Panc1 (cell line): ENCODE data around the gene ELFN2. TPM values are rescaled to one million over a fixed set of nuclear protein-coding genes. Genes with fewer than 3 reads are reported as not detected.

Source experiments
- ATAC-seq: fragments of 200-7000 bp; cut with Tn5 transposase; 2 replicates; pipeline ENCODE4 v1.9.1; 2020; ENCODE audit warnings: mild to moderate bottlenecking, moderate library complexity
- BruUV-seq: library from RNA; stranded (reverse); fragments of 400-500 nt; replicated peaks from 2 replicates; lab custom pipeline; 2021; lab: Mats Ljungman, UMichigan
- CTCF ChIA-PET: fragments of 300-600 bp; sonication (Branson Sonifier 250); formaldehyde crosslinking; loops from one replicate; lab custom pipeline; 2022; ENCODE audit warnings: antibody characterized with exemption; lab: Charles Lee
- POLR2A ChIA-PET: fragments of 300-600 bp; sonication (Branson Sonifier 250); formaldehyde crosslinking; loops from one replicate; lab custom pipeline; 2022; ENCODE audit warnings: antibody characterized with exemption; lab: Charles Lee
- DNase-seq: peaks from one replicate; pipeline ENCODE4 v3.0.0-alpha.2; 2010; ENCODE audit warnings: low read depth, low spot score
- H3K27ac ChIP-seq: 2 replicates; pipeline ENCODE4 v1.5.1; 2011; ENCODE audit warnings: mild to moderate bottlenecking, low read length, inconsistent platforms
- H3K27me3 ChIP-seq: fragments of 200-500 bp; sonication (Bioruptor generic); 2 replicates; pipeline ENCODE4 v1.6.0; 2014; ENCODE audit warnings: low read length, inconsistent platforms; ENCODE audit not compliant: control insufficient read depth, insufficient read depth
- H3K36me3 ChIP-seq: fragments of 200-500 bp; sonication (Bioruptor generic); 2 replicates; pipeline ENCODE4 v1.5.1; 2014; ENCODE audit warnings: inconsistent platforms, mild to moderate bottlenecking, low read length, moderate library complexity; ENCODE audit not compliant: control insufficient read depth, insufficient read depth
- H3K4me1 ChIP-seq: 2 replicates; pipeline ENCODE4 v1.5.1; 2011; ENCODE audit warnings: inconsistent platforms, mild to moderate bottlenecking, low read length, moderate library complexity; ENCODE audit not compliant: control insufficient read depth, insufficient read depth
- H3K4me3 ChIP-seq, 2 experiments: 2 replicates each; pipeline ENCODE4 v1.5.1; 2011 to 2012; ENCODE audit warnings: low read depth in 2 of 2, low read length in 2 of 2, mild to moderate bottlenecking in 2 of 2, inconsistent platforms in 1 of 2, moderate library complexity in 1 of 2
- H3K9me3 ChIP-seq: fragments of 200-500 bp; sonication (Bioruptor generic); 2 replicates; pipeline ENCODE4 v1.5.1; 2014; ENCODE audit warnings: low read depth, mild to moderate bottlenecking, inconsistent platforms, low read length, moderate library complexity; ENCODE audit not compliant: control insufficient read depth, insufficient read depth
- CTCF ChIP-seq: fragments of 450-650 bp; IDR thresholded peaks from 2 replicates; pipeline ENCODE4 v1.5.1; 2017; ENCODE audit warnings: mild to moderate bottlenecking
- POLR2AphosphoS5 ChIP-seq: IDR thresholded peaks from 2 replicates; pipeline ENCODE4 v1.6.1; 2012; ENCODE audit warnings: mild to moderate bottlenecking, low read depth, low read length, moderate library complexity
- REST ChIP-seq, 2 experiments: IDR thresholded peaks; 2 replicates each; pipeline ENCODE4 v1.6.1; 2011 to 2012; ENCODE audit warnings: low read depth in 2 of 2, control low read depth in 1 of 2, low read length in 1 of 2, mild to moderate bottlenecking in 1 of 2, moderate library complexity in 1 of 2; ENCODE audit not compliant: insufficient read depth in 1 of 2
- SIN3A ChIP-seq: IDR thresholded peaks from 2 replicates; pipeline ENCODE4 v1.6.1; 2012; ENCODE audit warnings: low read depth, mild to moderate bottlenecking, low read length, moderate library complexity, borderline replicate concordance; ENCODE audit not compliant: insufficient read depth
- TCF7L2 ChIP-seq: IDR thresholded peaks from 2 replicates; pipeline ENCODE4 v1.6.1; 2011; ENCODE audit warnings: mild to moderate bottlenecking, low read depth, low read length, inconsistent platforms
- in situ Hi-C: cut with HindIII; loops from 2 replicates; pipeline ENCODE4 v1.10.0; 2016; ENCODE audit warnings: low sequenced_read_pairs, low pct_unique_long_range_greater_than_20kb
- intact Hi-C: fragments of 100-400 bp; cut with micrococcal nuclease; formaldehyde crosslinking; loops from one replicate; pipeline ENCODE4 v1.10.0; 2022; ENCODE audit not compliant: unreplicated experiment
- total RNA-seq: library from RNA; stranded (reverse); gene quantifications from one replicate; pipeline ENCODE4 v1.2.1, GENCODE V29; 2021; ENCODE audit not compliant: unreplicated experiment

ELFN2 gene
- total RNA-seq, 1 experiment from 2014 or later = 2.9 TPM

- DNase-seq (no peak), ATAC-seq (no peak)
- intact Hi-C loops (loop anchor here (2.0 kb wide), 1 partner anchor 139 kb away; no protein-coding TSS in a partner anchor), in situ Hi-C loops (no loop called here)
- no peaks in the 10 kb centered on the region for H3K36me3 ChIP-seq
- no TSS peak for BruUV-seq
- H3K4me3 ChIP-seq = no peak overlapping the region
- no peaks in the 10 kb centered on the region; the same call in 1 of the 2 replicates for H3K9me3 ChIP-seq
- no peaks in the 10 kb centered on the region for H3K27me3 ChIP-seq
- peak overlapping the region; percentile 66 for H3K27ac ChIP-seq
- TF ChIP-seq SIN3A (no peak), CTCF (no peak), TCF7L2 (no peak), POLR2AphosphoS5 (no peak), REST (IDR thresholded peaks at IDR 0.05; ENCODE audit: insufficient read depth in 1 of 2, low read depth in 2 of 2, low read length in 1 of 2) (no peak)
- CTCF ChIA-PET = interaction anchor here (0.7 to 1.1 kb wide), 6 partner anchors 13 to 239 kb away, joined by 3 to 4 read pairs (median 4); no protein-coding TSS in a partner anchor
- peaks cover 19% of the 10 kb centered on the region for H3K4me1 ChIP-seq
- POLR2A ChIA-PET = interaction anchor here (0.7 kb wide), 1 partner anchor 369 kb away, joined by 3 read pairs; no protein-coding TSS in a partner anchor
Measured at GRCh38 chr22:37455896-37456295, 28.6 kb upstream of the ELFN2 start.

- no peaks in the 10 kb centered on the region for H3K27me3 ChIP-seq
- ChIA-PET CTCF (interaction anchor here (0.7 to 0.9 kb wide), 3 partner anchors 21 to 240 kb away, joined by 3 to 4 read pairs (median 3); no protein-coding TSS in a partner anchor), POLR2A (no interaction called here)
- no peaks in the 10 kb centered on the region for H3K36me3 ChIP-seq
- peaks cover 19% of the 10 kb centered on the region for H3K4me1 ChIP-seq
- intact Hi-C loops = no loop called here
- no TSS peak for BruUV-seq
- in situ Hi-C loops = no loop called here
- H3K9me3 ChIP-seq = no peaks in the 10 kb centered on the region; the same call in 1 of the 2 replicates
- no peak overlapping the region for H3K4me3 ChIP-seq
- no peak for DNase-seq
- TF ChIP-seq CTCF = no peak
- no peak for TF ChIP-seq TCF7L2
- TF ChIP-seq REST (IDR thresholded peaks at IDR 0.05; ENCODE audit: insufficient read depth in 1 of 2, low read depth in 2 of 2, low read length in 1 of 2) = no peak
- TF ChIP-seq SIN3A = no peak
- no peak for TF ChIP-seq POLR2AphosphoS5
- ATAC-seq = peak; percentile 75
- peak overlapping the region; percentile 75 for H3K27ac ChIP-seq
Measured at GRCh38 chr22:37454857-37455686, 27.8 kb upstream of the ELFN2 start.
